ENCODE measurements around the gene RSPRY1. TPM values are rescaled to one million over a fixed set of nuclear protein-coding genes. Genes with fewer than 3 reads are reported as not detected.

RSPRY1 gene
- total RNA-seq, 4 donors from 2014 or later = 27.9 to 77.7 (median 53.2) TPM

GRCh38 chr16:57260294-57260929 lies 74.3 kb downstream of the RSPRY1 start:
- Histone ChIP-seq H3K27ac (peak overlapping the region; percentile 59 to 70), H3K27me3 (no peaks in the 10 kb centered on the region), H3K9me3 (no peaks in the 10 kb centered on the region), H3K4me3 (no peak overlapping the region), H3K4me1 (no peaks in the 10 kb centered on the region), H3K36me3 (no peaks in the 10 kb centered on the region)
- intact Hi-C loops (cut with DNase I; ENCODE audit: low total_unique reads) = no loop called here
- DNase-seq = no peak
- no peak for TF ChIP-seq CTCF (IDR thresholded peaks at IDR 0.05)
- TF ChIP-seq POLR2A (IDR thresholded peaks at IDR 0.05) = no peak

- intact Hi-C loops (cut with DNase I; ENCODE audit: low total_unique reads) = no loop called here
- no peak for DNase-seq
These were observed 75.7 kb downstream of the RSPRY1 start for GRCh38 chr16:57261806-57262205.

GRCh38 chr16:57262841-57263540 lies 76.9 kb downstream of the RSPRY1 start:
- intact Hi-C loops (cut with DNase I; ENCODE audit: low total_unique reads) = no loop called here
- no peak overlapping the region for H3K4me3 ChIP-seq
- no peaks in the 10 kb centered on the region for H3K36me3 ChIP-seq
- no peaks in the 10 kb centered on the region for H3K9me3 ChIP-seq
- H3K27ac ChIP-seq = no peak overlapping the region
- H3K27me3 ChIP-seq = no peaks in the 10 kb centered on the region
- TF ChIP-seq POLR2A (IDR thresholded peaks at IDR 0.05) (no peak), CTCF (IDR thresholded peaks at IDR 0.05) (no peak)
- no peaks in the 10 kb centered on the region for H3K4me1 ChIP-seq
- no peak for DNase-seq

More at GRCh38 chr16:57261806-57262205, 75.7 kb downstream of the RSPRY1 start:
- H3K27ac ChIP-seq = peak overlapping the region in 1 of 2 donors; percentile 70
- no peaks in the 10 kb centered on the region for H3K9me3 ChIP-seq
- no peaks in the 10 kb centered on the region for H3K27me3 ChIP-seq
- H3K4me1 ChIP-seq = no peaks in the 10 kb centered on the region
- no peak overlapping the region for H3K4me3 ChIP-seq
- TF ChIP-seq CTCF (IDR thresholded peaks at IDR 0.05) (no peak), POLR2A (IDR thresholded peaks at IDR 0.05) (no peak)
- no peaks in the 10 kb centered on the region for H3K36me3 ChIP-seq

GRCh38 chr16:57263541-57264351 lies 77.6 kb downstream of the RSPRY1 start:
- Histone ChIP-seq H3K27me3 (no peaks in the 10 kb centered on the region), H3K4me3 (no peak overlapping the region), H3K27ac (no peak overlapping the region), H3K4me1 (no peaks in the 10 kb centered on the region), H3K9me3 (no peaks in the 10 kb centered on the region), H3K36me3 (no peaks in the 10 kb centered on the region)
- DNase-seq = no peak
- intact Hi-C loops (cut with DNase I; ENCODE audit: low total_unique reads) = no loop called here
- TF ChIP-seq POLR2A (IDR thresholded peaks at IDR 0.05) (no peak), CTCF (IDR thresholded peaks at IDR 0.05) (no peak)

GRCh38 chr16:57264381-57264780 lies 78.3 kb downstream of the RSPRY1 start:
- TF ChIP-seq CTCF (IDR thresholded peaks at IDR 0.05) (no peak), POLR2A (IDR thresholded peaks at IDR 0.05) (no peak)
- no peak overlapping the region for H3K27ac ChIP-seq
- no peaks in the 10 kb centered on the region for H3K27me3 ChIP-seq
- no peaks in the 10 kb centered on the region for H3K4me1 ChIP-seq
- intact Hi-C loops (cut with DNase I; ENCODE audit: low total_unique reads) = no loop called here
- H3K36me3 ChIP-seq = no peaks in the 10 kb centered on the region
- DNase-seq = no peak
- H3K9me3 ChIP-seq = no peaks in the 10 kb centered on the region
- H3K4me3 ChIP-seq = no peak overlapping the region

Data from uterus (tissue), 4 donors.